B cell (primary cell): ENCODE results near the gene CORO2A. TPM values are rescaled to one million over a fixed set of nuclear protein-coding genes. Genes with fewer than 3 reads are reported as not detected.

Source experiments
- ATAC-seq: fragments of 200-7000 bp; cut with Tn5 transposase; one replicate; pipeline ENCODE4 v1.10.0; 2021; ENCODE audit warnings: low read depth, mild to moderate bottlenecking, moderate number of reproducible peaks, moderate library complexity
- CTCF ChIA-PET: fragments of 350-600 bp; sonication (Branson Sonifier 250); formaldehyde crosslinking; loops from one replicate; lab custom pipeline; 2021; ENCODE audit warnings: antibody characterized with exemption, inconsistent platforms; lab: Charles Lee
- POLR2A ChIA-PET: fragments of 350-600 bp; sonication (Branson Sonifier 250); formaldehyde crosslinking; loops from one replicate; lab custom pipeline; 2021; ENCODE audit warnings: antibody characterized with exemption; lab: Charles Lee
- DNase-seq: peaks from one replicate; pipeline ENCODE4 v3.0.0; 2013
- H2AFZ ChIP-seq: 2 replicates; pipeline ENCODE4 v1.6.1; 2012; ENCODE audit warnings: mild to moderate bottlenecking, low read depth, low read length; ENCODE audit not compliant: insufficient read depth, poor library complexity, severe bottlenecking
- H3K27ac ChIP-seq, 2 donors: 1 replicate in 1 of 2; 2 replicates in 1 of 2; pipeline ENCODE4 v1.5.1; 2012 to 2013; ENCODE audit warnings: low read length in 2 of 2, mild to moderate bottlenecking in 2 of 2, moderate library complexity in 1 of 2
- H3K27me3 ChIP-seq, 4 experiments: fragments of 200-600 bp in 1 of 4; sonication (generic) in 1 of 4; replicated peaks in 1 of 4; 1 replicate in 2 of 4; 2 replicates in 2 of 4; pipeline versions ENCODE4 v1.6.1 to v1.7.0; 2013 to 2016; ENCODE audit warnings: low read length in 3 of 4, mild to moderate bottlenecking in 2 of 4, mixed read lengths in 1 of 4, moderate library complexity in 1 of 4; ENCODE audit not compliant: insufficient read depth in 4 of 4, control insufficient read depth in 3 of 4; ENCODE audit errors: control extremely low read depth in 1 of 4
- H3K36me3 ChIP-seq, 2 experiments: replicated peaks in 1 of 2; 1 replicate in 1 of 2; 2 replicates in 1 of 2; pipeline versions ENCODE4 v1.6.1 to v1.7.1; 2013; ENCODE audit warnings: low read length in 1 of 2; ENCODE audit not compliant: insufficient read depth in 2 of 2, control insufficient read depth in 1 of 2; ENCODE audit errors: control extremely low read depth in 1 of 2, extremely low read depth in 1 of 2
- H3K4me1 ChIP-seq, 2 donors: fragments of 200-600 bp in 1 of 2; sonication (generic) in 1 of 2; 1 replicate in 1 of 2; 2 replicates in 1 of 2; pipeline versions ENCODE4 v1.5.1 to v1.6.1; 2013 to 2017; ENCODE audit warnings: low read length in 2 of 2; ENCODE audit not compliant: control insufficient read depth in 2 of 2, insufficient read depth in 2 of 2
- H3K4me2 ChIP-seq: replicated peaks from 2 replicates; pipeline ENCODE3; 2012; ENCODE audit warnings: mild to moderate bottlenecking, low read depth, low read length; ENCODE audit not compliant: poor library complexity, severe bottlenecking
- H3K4me3 ChIP-seq, 5 experiments: fragments of 200-600 bp in 1 of 5; sonication (generic) in 1 of 5; 1 replicate in 3 of 5; 2 replicates in 2 of 5; pipeline versions ENCODE4 v1.5.1 to v1.7.0; 2011 to 2016; ENCODE audit warnings: low read length in 4 of 5, mild to moderate bottlenecking in 4 of 5, low read depth in 2 of 5, control low read depth in 1 of 5, moderate library complexity in 1 of 5; ENCODE audit not compliant: insufficient read depth in 1 of 5; ENCODE audit errors: control extremely low read depth in 1 of 5, extremely low read depth in 1 of 5
- H3K79me2 ChIP-seq: fragments of 200-600 bp; sonication (generic); one replicate; pipeline ENCODE4 v1.6.0; 2016; ENCODE audit warnings: low read length; ENCODE audit not compliant: control insufficient read depth, insufficient read depth
- H3K9ac ChIP-seq: fragments of 200-600 bp; sonication (generic); 2 replicates; pipeline ENCODE4 v1.6.1; 2017; ENCODE audit warnings: mild to moderate bottlenecking, low read length, moderate library complexity
- H3K9me3 ChIP-seq, 3 donors: one replicate each; pipeline versions ENCODE4 v1.6.1 to v1.7.1; 2013; ENCODE audit warnings: low read length in 2 of 3; ENCODE audit not compliant: control insufficient read depth in 2 of 3, insufficient read depth in 1 of 3; ENCODE audit errors: control extremely low read depth in 1 of 3
- H4K20me1 ChIP-seq: 2 replicates; pipeline ENCODE4 v1.6.0; 2012; ENCODE audit warnings: mild to moderate bottlenecking, low read length; ENCODE audit not compliant: insufficient read depth, control insufficient read depth, poor library complexity, severe bottlenecking
- H3K27ac Mint-ChIP-seq: one replicate; pipeline ENCODE4 v1.8.0; 2021; ENCODE audit warnings: mixed read lengths
- H3K27me3 Mint-ChIP-seq: one replicate; pipeline ENCODE4 v1.8.0; 2021; ENCODE audit warnings: mixed read lengths
- H3K4me1 Mint-ChIP-seq: one replicate; pipeline ENCODE4 v1.8.0; 2021; ENCODE audit warnings: mixed read lengths
- H3K4me3 Mint-ChIP-seq: one replicate; pipeline ENCODE4 v1.8.0; 2021; ENCODE audit warnings: mixed read lengths
- H3K9me3 Mint-ChIP-seq: one replicate; pipeline ENCODE4 v1.8.0; 2022; ENCODE audit warnings: mixed read lengths; ENCODE audit not compliant: insufficient read depth
- EZH2 ChIP-seq: IDR thresholded peaks from 2 replicates; pipeline ENCODE4 v1.6.1; 2012; ENCODE audit warnings: borderline replicate concordance, low read depth, mild to moderate bottlenecking, moderate library complexity, low read length; ENCODE audit not compliant: insufficient read depth, poor library complexity, severe bottlenecking
- WGBS: methylation state at CpG from one replicate; pipeline ENCODE4 v1.1.5; 2013; ENCODE audit warnings: missing lambda C conversion rate; ENCODE audit not compliant: insufficient coverage; 5-methylcytosine and 5-hydroxymethylcytosine counted together
- intact Hi-C: fragments of 100-400 bp; cut with micrococcal nuclease; formaldehyde crosslinking; loops from one replicate; pipeline ENCODE4 v1.10.0; 2022
- polyA plus RNA-seq: library from polyadenylated mRNA; depleted of rRNA; stranded (reverse); fragments of >200 nt; gene quantifications from 2 replicates; pipeline ENCODE4 v1.2.3, GENCODE V29; 2012
- total RNA-seq, 2 donors: library from RNA; stranded (reverse); fragments of 120-200 nt in 1 of 2; gene quantifications; 1 replicate in 1 of 2; 2 replicates in 1 of 2; pipeline versions ENCODE4 v1.2.3 to v1.2.4, GENCODE V29; 2013 to 2022
- TF ChIP-seq, protein P1 (sequence below): fragments of 200-600 bp; IDR thresholded peaks from one replicate; pipeline ENCODE4 v1.8.0; 2022; ENCODE audit warnings: antibody characterized with exemption, mild to moderate bottlenecking

The CORO2A gene
- total and polyA plus RNA-seq, 2 donors (not counting 1 experiment from before 2014, with no cell fraction given), result 1.1 to 2.0 TPM

DNA sequence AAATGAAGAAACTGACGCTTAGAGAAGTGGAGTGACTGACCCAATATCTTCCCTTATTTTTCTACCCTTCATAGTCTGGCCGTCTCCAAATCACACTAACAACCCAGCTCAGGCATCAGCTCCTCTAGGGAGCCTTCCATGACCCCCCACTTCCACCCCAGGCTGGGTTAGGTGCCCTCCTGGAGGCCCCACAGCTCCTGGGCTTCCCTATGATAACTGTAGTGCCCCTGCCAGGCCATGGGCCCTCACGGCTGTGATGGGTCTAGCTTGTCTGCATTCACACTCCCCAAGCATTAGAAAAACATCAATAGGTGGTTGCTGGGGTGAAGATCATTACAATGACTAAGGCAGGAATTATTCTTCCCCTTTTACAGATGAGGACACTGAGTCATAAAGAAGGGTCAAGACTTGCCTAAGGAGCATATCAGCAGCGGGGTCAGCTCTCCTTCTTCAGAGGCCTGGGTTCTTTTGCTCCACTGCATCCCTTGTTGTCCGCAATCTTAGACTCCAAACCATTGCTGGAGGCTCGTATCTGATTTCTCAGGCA, 7.3 kb downstream of the CORO2A start:
- H3K9me3 ChIP-seq, result peaks cover 0 to 4% (median 0%) of the 10 kb centered on the region in 3 donors
- H3K79me2 ChIP-seq, result no peaks in the 10 kb centered on the region
- no peak overlapping the region for H3K4me2 ChIP-seq
- WGBS, result 97% methylated on average over 4 of the region's 6 CpGs
- TF ChIP-seq, protein P1, sequence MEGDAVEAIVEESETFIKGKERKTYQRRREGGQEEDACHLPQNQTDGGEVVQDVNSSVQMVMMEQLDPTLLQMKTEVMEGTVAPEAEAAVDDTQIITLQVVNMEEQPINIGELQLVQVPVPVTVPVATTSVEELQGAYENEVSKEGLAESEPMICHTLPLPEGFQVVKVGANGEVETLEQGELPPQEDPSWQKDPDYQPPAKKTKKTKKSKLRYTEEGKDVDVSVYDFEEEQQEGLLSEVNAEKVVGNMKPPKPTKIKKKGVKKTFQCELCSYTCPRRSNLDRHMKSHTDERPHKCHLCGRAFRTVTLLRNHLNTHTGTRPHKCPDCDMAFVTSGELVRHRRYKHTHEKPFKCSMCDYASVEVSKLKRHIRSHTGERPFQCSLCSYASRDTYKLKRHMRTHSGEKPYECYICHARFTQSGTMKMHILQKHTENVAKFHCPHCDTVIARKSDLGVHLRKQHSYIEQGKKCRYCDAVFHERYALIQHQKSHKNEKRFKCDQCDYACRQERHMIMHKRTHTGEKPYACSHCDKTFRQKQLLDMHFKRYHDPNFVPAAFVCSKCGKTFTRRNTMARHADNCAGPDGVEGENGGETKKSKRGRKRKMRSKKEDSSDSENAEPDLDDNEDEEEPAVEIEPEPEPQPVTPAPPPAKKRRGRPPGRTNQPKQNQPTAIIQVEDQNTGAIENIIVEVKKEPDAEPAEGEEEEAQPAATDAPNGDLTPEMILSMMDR, result no peak
- no peak for TF ChIP-seq EZH2
- H2AFZ ChIP-seq, result no peak overlapping the region
- H3K36me3 ChIP-seq, result no peaks in the 10 kb centered on the region
- H3K27me3 ChIP-seq, result no peaks in the 10 kb centered on the region
- no peaks in the 10 kb centered on the region for H3K4me1 ChIP-seq
- no peak overlapping the region for H3K4me3 ChIP-seq
- ATAC-seq (no peak), DNase-seq (no peak)
- no peak overlapping the region for H3K27ac ChIP-seq
- H3K9me3 Mint-ChIP-seq, result no peaks in the 10 kb centered on the region
- intact Hi-C loops, result no loop called here
- POLR2A ChIA-PET, result no interaction called here
- H3K27me3 Mint-ChIP-seq, result no peaks in the 10 kb centered on the region
- H3K4me1 Mint-ChIP-seq, result no peaks in the 10 kb centered on the region
- CTCF ChIA-PET, result no interaction called here
- H3K4me3 Mint-ChIP-seq, result no peak overlapping the region
- H3K27ac Mint-ChIP-seq, result no peak overlapping the region
- no peaks in the 10 kb centered on the region for H4K20me1 ChIP-seq
- no peak overlapping the region for H3K9ac ChIP-seq

DNA sequence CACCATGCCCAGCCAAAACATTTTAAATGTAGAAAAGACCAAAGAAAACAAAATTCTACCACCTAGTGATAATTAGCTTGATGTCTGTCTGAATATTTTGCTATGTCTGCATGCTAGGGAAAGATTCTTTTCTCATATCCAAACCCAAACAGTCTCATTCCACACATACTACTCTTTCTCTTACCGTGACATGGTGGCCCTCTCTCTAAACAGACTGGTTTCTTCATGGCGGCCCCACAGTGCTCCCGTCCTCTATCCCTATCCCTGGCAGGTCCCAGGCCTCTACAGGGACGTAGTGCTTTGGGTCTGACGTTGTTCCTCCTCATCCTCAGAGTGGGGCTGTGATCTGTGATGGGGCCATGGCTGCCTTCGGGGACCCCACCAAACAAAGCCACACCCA, 8.1 kb downstream of the CORO2A start:
- Histone ChIP-seq H3K79me2 (no peaks in the 10 kb centered on the region), H3K4me1 (no peaks in the 10 kb centered on the region), H3K27me3 (no peaks in the 10 kb centered on the region), H3K36me3 (no peaks in the 10 kb centered on the region), H3K4me2 (no peak overlapping the region), H3K9me3 (peaks cover 0 to 4% (median 0%) of the 10 kb centered on the region in 3 donors), H3K27ac (no peak overlapping the region), H3K4me3 (no peak overlapping the region), H2AFZ (no peak overlapping the region), H4K20me1 (no peaks in the 10 kb centered on the region), H3K9ac (no peak overlapping the region)
- ATAC-seq, result no peak
- Mint-ChIP-seq H3K4me1 (no peaks in the 10 kb centered on the region), H3K27ac (no peak overlapping the region), H3K9me3 (no peaks in the 10 kb centered on the region), H3K4me3 (no peak overlapping the region), H3K27me3 (no peaks in the 10 kb centered on the region)
- no peak for TF ChIP-seq EZH2
- TF ChIP-seq, protein P1, result no peak
- DNase-seq, result no peak
- intact Hi-C loops, result no loop called here
- POLR2A ChIA-PET, result no interaction called here
- CTCF ChIA-PET, result no interaction called here
- 95% methylated on average over 4 of the region's 6 CpGs for WGBS
